Right lobe of liver (tissue), 4 donors: Measurements from ENCODE around the gene ANKRD23.

Experiments used
- CTCF ChIP-seq, 4 donors: fragments of 200-600 bp in 3 of 4; fragments of 450-650 bp in 1 of 4; IDR thresholded peaks; one replicate each; pipeline versions ENCODE4 v1.5.1 to v1.8.0; 2016 to 2022; ENCODE audit warnings: antibody characterized with exemption in 4 of 4, mild to moderate bottlenecking in 2 of 4
- POLR2A ChIP-seq: fragments of 450-650 bp; IDR thresholded peaks from one replicate; pipeline ENCODE4 v1.6.1; 2017; ENCODE audit warnings: antibody characterized with exemption, mild to moderate bottlenecking
- donor health status: DM: no; HTN: no; CAD: no.
- donor health status: DM: no; HTN: no; CAD: no.
- donor health status: DM: no; HTN: yes; CAD: no.

- TF ChIP-seq CTCF (IDR thresholded peaks at IDR 0.05), result no peak
- no peak for TF ChIP-seq POLR2A
These were observed 54.6 kb downstream of the ANKRD23 start for GRCh38 chr2:96789245-96789617.
